Measurements from ENCODE around the gene SLC38A9. TPM values are rescaled to one million over a fixed set of nuclear protein-coding genes. Genes with fewer than 3 reads are reported as not detected.

Gene SLC38A9
- total and polyA plus RNA-seq, 4 donors = 11.4 to 31.0 (median 18.6) TPM

GRCh38 chr5:55636683-55637082 is 75.4 kb downstream of the SLC38A9 start:
- H3K9ac ChIP-seq (ENCODE audit: low read depth in 1 of 2, low read length in 2 of 2) = peak overlapping the region in 1 of 2 donors; percentile 85

More at GRCh38 chr5:55636683-55637082, 75.4 kb downstream of the SLC38A9 start:
- H3K27me3 ChIP-seq (ENCODE audit: control insufficient read depth in 4 of 4, insufficient read depth in 4 of 4, low read length in 3 of 4) = no peaks in the 10 kb centered on the region
- peak overlapping the region; percentile 88 to 96 for H3K27ac ChIP-seq (ENCODE audit: low read depth in 1 of 2, low read length in 2 of 2)
- TF ChIP-seq RAD21 (IDR thresholded peaks at IDR 0.05) (peak; percentile 45 to 65), GABPA (IDR thresholded peaks at IDR 0.05 in 1 of 2, conservative IDR thresholded peaks at IDR 0.05 in 1 of 2) (no peak), EGR1 (IDR thresholded peaks at IDR 0.05; ENCODE audit: low read depth in 2 of 2) (peak in 1 of 2 donors; percentile 60), ATF3 (IDR thresholded peaks at IDR 0.05) (peak; percentile 88), RXRA (IDR thresholded peaks at IDR 0.05) (peak; percentile 97 to 99), SP1 (IDR thresholded peaks at IDR 0.05) (peak; percentile 79), JUND (IDR thresholded peaks at IDR 0.05) (peak; percentile 84 to 91), HNF4A (conservative IDR thresholded peaks at IDR 0.05) (peak; percentile 66 to 74), MAX (IDR thresholded peaks at IDR 0.05) (no peak), REST (IDR thresholded peaks at IDR 0.05) (peak; percentile 85), NR2F2 (IDR thresholded peaks at IDR 0.05) (peak; percentile 94), FOXA1 (IDR thresholded peaks at IDR 0.05) (no peak), YY1 (IDR thresholded peaks at IDR 0.05) (peak; percentile 79), FOXA2 (IDR thresholded peaks at IDR 0.05) (no peak), CTCF (IDR thresholded peaks at IDR 0.05; ENCODE audit: low read depth, low read length, missing input control) (no peak), HNF4G (IDR thresholded peaks at IDR 0.05) (no peak), TAF1 (conservative IDR thresholded peaks at IDR 0.05) (no peak), ZBTB33 (IDR thresholded peaks at IDR 0.05) (peak; percentile 54)
- peak; percentile 37 for DNase-seq (ENCODE audit: low spot score)
- no peaks in the 10 kb centered on the region for H3K9me3 ChIP-seq (ENCODE audit: control insufficient read depth in 4 of 4, low read length in 3 of 4)
- no peaks in the 10 kb centered on the region for H3K36me3 ChIP-seq (ENCODE audit: control insufficient read depth in 4 of 4, insufficient read depth in 3 of 4, low read depth in 1 of 4, low read length in 3 of 4)
- H3K4me1 ChIP-seq (ENCODE audit: control insufficient read depth in 4 of 4, insufficient read depth in 4 of 4, low read length in 3 of 4) = peaks cover 4 to 48% (median 21%) of the 10 kb centered on the region in 4 donors
- 11% methylated on average over 3 of the region's 3 CpGs for WGBS
- no peak overlapping the region for H3K4me3 ChIP-seq (ENCODE audit: low read depth in 1 of 3, low read length in 3 of 3)

Data from liver (tissue), 9 donors.